ENCODE measurements around the gene BMERB1.
"Not testable (repeated sequence)": the region's sequence is repeated elsewhere in the genome, so short reads cannot be mapped to it uniquely, and the experiment has no call there.

The BMERB1 gene

GRCh38 chr16:15523092-15523541 lies 88.7 kb downstream of the BMERB1 start:
- DNase-seq = no peak

- DNase-seq = no peak
These were observed 89.6 kb downstream of the BMERB1 start for GRCh38 chr16:15523939-15524338.

GRCh38 chr16:15524966-15525365 lies 90.6 kb downstream of the BMERB1 start:
- DNase-seq = no peak

GRCh38 chr16:15526097-15526496 lies 91.7 kb downstream of the BMERB1 start:
- DNase-seq = no peak

GRCh38 chr16:15526731-15527130 lies 92.3 kb downstream of the BMERB1 start:
- DNase-seq = no peak

GRCh38 chr16:15529673-15530072 lies 95.3 kb downstream of the BMERB1 start:
- DNase-seq = no peak

GRCh38 chr16:15530085-15530484 lies 95.7 kb downstream of the BMERB1 start:
- no peak for DNase-seq

- DNase-seq = no peak
These were observed 98.4 kb downstream of the BMERB1 start for GRCh38 chr16:15532825-15533224.

- DNase-seq = no peak
These were observed 99.0 kb downstream of the BMERB1 start for GRCh38 chr16:15533386-15533785.

GRCh38 chr16:15535772-15536171 lies 101.4 kb downstream of the BMERB1 start:
- DNase-seq = no peak

GRCh38 chr16:15536843-15537242 lies 102.5 kb downstream of the BMERB1 start:
- DNase-seq = no peak

- no peak for DNase-seq
These were observed 104.1 kb downstream of the BMERB1 start for GRCh38 chr16:15538507-15538906.

GRCh38 chr16:15539197-15539596 lies 104.8 kb downstream of the BMERB1 start:
- DNase-seq = no peak

GRCh38 chr16:15542261-15542660 lies 107.9 kb downstream of the BMERB1 start:
- no peak for DNase-seq

GRCh38 chr16:15542734-15543347 lies 108.5 kb downstream of the BMERB1 start:
- DNase-seq = no peak

GRCh38 chr16:15544405-15544804 lies 110.0 kb downstream of the BMERB1 start:
- no peak for DNase-seq

- DNase-seq = no peak
These were observed 111.2 kb downstream of the BMERB1 start for GRCh38 chr16:15545544-15545943.

- not testable (repeated sequence) for DNase-seq
These were observed 112.8 kb downstream of the BMERB1 start for GRCh38 chr16:15547072-15547767.

GRCh38 chr16:15547768-15548096 lies 113.3 kb downstream of the BMERB1 start:
- no peak for DNase-seq

- DNase-seq = no peak
These were observed 114.1 kb downstream of the BMERB1 start for GRCh38 chr16:15548482-15548891.

GRCh38 chr16:15552507-15552906 lies 118.1 kb downstream of the BMERB1 start:
- no peak for DNase-seq

GRCh38 chr16:15553313-15554088 lies 119.1 kb downstream of the BMERB1 start:
- no peak for DNase-seq

GRCh38 chr16:15556130-15556529 lies 121.7 kb downstream of the BMERB1 start:
- DNase-seq = no peak

- no peak for DNase-seq
These were observed 122.9 kb downstream of the BMERB1 start for GRCh38 chr16:15557258-15557657.

Measured in right kidney (tissue), 1 donor.